SU-DHL-6 (cell line): ENCODE results near the gene TRAF4.
A peak's percentile ranks its signal among the peaks of the same experiment; 100 is the strongest.

Source experiments
- H2AFZ ChIP-seq: fragments of 200-600 bp; sonication (generic); 2 replicates; pipeline ENCODE4 v1.6.1; 2014; ENCODE audit warnings: low read depth, mild to moderate bottlenecking, moderate library complexity, mixed read lengths, antibody characterized with exemption, low read length; ENCODE audit not compliant: severe bottlenecking
- H3F3A ChIP-seq: fragments of 200-600 bp; shearing (Covaris generic); 2 replicates; pipeline ENCODE4 v1.6.0; 2016; ENCODE audit warnings: antibody characterized with exemption, mild to moderate bottlenecking; ENCODE audit not compliant: insufficient read depth
- H3K27ac ChIP-seq: fragments of 200-600 bp; sonication (generic); 2 replicates; pipeline ENCODE4 v1.5.1; 2016; ENCODE audit warnings: low read depth, mild to moderate bottlenecking, low read length, moderate library complexity, mixed read lengths
- H3K27me3 ChIP-seq: fragments of 200-600 bp; sonication (generic), shearing (Covaris generic); 2 replicates; pipeline ENCODE4 v1.6.0; 2014; ENCODE audit warnings: mild to moderate bottlenecking, low read length
- H3K36me3 ChIP-seq: fragments of 200-600 bp; sonication (generic); 2 replicates; pipeline ENCODE4 v1.6.1; 2014; ENCODE audit warnings: mild to moderate bottlenecking, low read length, mixed read lengths
- H3K4me2 ChIP-seq: fragments of 300-600, 200-600 bp; shearing (Covaris generic), sonication (generic); 2 replicates; pipeline ENCODE4 v1.6.0; 2014; ENCODE audit warnings: low read length, low read depth, mild to moderate bottlenecking; ENCODE audit not compliant: poor library complexity, severe bottlenecking
- H3K4me3 ChIP-seq: fragments of 200-600 bp; sonication (generic); 2 replicates; pipeline ENCODE4 v1.5.1; 2014; ENCODE audit warnings: antibody characterized with exemption, low read length, mild to moderate bottlenecking, mixed read lengths; ENCODE audit not compliant: insufficient read depth, poor library complexity, severe bottlenecking
- H3K79me2 ChIP-seq: fragments of 200-600 bp; sonication (generic); 2 replicates; pipeline ENCODE4 v1.6.1; 2014; ENCODE audit warnings: mild to moderate bottlenecking, low read length, moderate library complexity; ENCODE audit not compliant: insufficient read depth
- H3K9ac ChIP-seq: fragments of 200-600 bp; sonication (generic); 2 replicates; pipeline ENCODE4 v1.7.0; 2014; ENCODE audit warnings: mild to moderate bottlenecking, low read length
- H3K9me2 ChIP-seq: fragments of 200-600 bp; sonication (generic); replicated peaks from 2 replicates; pipeline ENCODE4 v1.6.1; 2014; ENCODE audit warnings: low read length; ENCODE audit not compliant: insufficient read depth
- H3K9me3 ChIP-seq: fragments of 200-600 bp; sonication (generic); 2 replicates; pipeline ENCODE4 v1.6.1; 2014; ENCODE audit warnings: low read length, mixed read lengths; ENCODE audit not compliant: insufficient read depth
- H4K20me1 ChIP-seq: fragments of 200-600 bp; sonication (generic); 2 replicates; pipeline ENCODE4 v1.6.1; 2014; ENCODE audit warnings: low read depth, mild to moderate bottlenecking, antibody characterized with exemption, low read length, moderate library complexity, mixed read lengths
- CTCF ChIP-seq: fragments of 200-600 bp; sonication (generic); IDR thresholded peaks from one replicate; pipeline ENCODE4 v1.5.1; 2017; ENCODE audit warnings: antibody characterized with exemption, mild to moderate bottlenecking, low read length, moderate library complexity; ENCODE audit not compliant: insufficient read depth, poor library complexity, severe bottlenecking
- EZH2phosphoT487 ChIP-seq: fragments of 200-600 bp; sonication (generic), shearing (Covaris generic); conservative IDR thresholded peaks from 2 replicates; pipeline ENCODE4 v1.6.1; 2018; ENCODE audit warnings: mild to moderate bottlenecking, antibody characterized with exemption, low read length, moderate library complexity, mixed read lengths

Gene TRAF4

GRCh38 chr17:28760601-28761562 is 17.1 kb downstream of the TRAF4 start:
- Histone ChIP-seq H3K27ac (no peak overlapping the region), H3K36me3 (no peaks in the 10 kb centered on the region), H3K79me2 (0 out of 2 replicates have a peak, but pooled peaks cover 5% of the 10 kb centered on the region), H3K9me2 (no peaks in the 10 kb centered on the region), H3K9ac (no peak overlapping the region), H2AFZ (no peak overlapping the region), H3K9me3 (no peaks in the 10 kb centered on the region), H3K27me3 (no peaks in the 10 kb centered on the region), H3F3A (peaks cover 23% of the 10 kb centered on the region), H3K4me2 (no peak overlapping the region), H3K4me3 (no peak overlapping the region), H4K20me1 (no peaks in the 10 kb centered on the region)
- TF ChIP-seq CTCF, result no peak
- no peak for TF ChIP-seq EZH2phosphoT487

- Histone ChIP-seq H3K9me3 (no peaks in the 10 kb centered on the region), H4K20me1 (no peaks in the 10 kb centered on the region), H3K9me2 (no peaks in the 10 kb centered on the region), H3K27ac (no peak overlapping the region), H3F3A (0 out of 2 replicates have a peak, but pooled peaks cover 12% of the 10 kb centered on the region), H3K79me2 (peaks cover 11% of the 10 kb centered on the region; the same call in 1 of the 2 replicates), H3K4me2 (no peak overlapping the region), H3K36me3 (no peaks in the 10 kb centered on the region), H3K4me3 (no peak overlapping the region), H2AFZ (no peak overlapping the region), H3K27me3 (no peaks in the 10 kb centered on the region), H3K9ac (no peak overlapping the region)
- no peak for TF ChIP-seq EZH2phosphoT487
Observed at GRCh38 chr17:28763137-28763799, 19.5 kb downstream of the TRAF4 start.

GRCh38 chr17:28763804-28764266 is 20.0 kb downstream of the TRAF4 start:
- H3K27me3 ChIP-seq, result no peaks in the 10 kb centered on the region
- H3K4me3 ChIP-seq, result no peak overlapping the region
- no peaks in the 10 kb centered on the region for H4K20me1 ChIP-seq
- no peaks in the 10 kb centered on the region for H3K9me2 ChIP-seq
- no peaks in the 10 kb centered on the region for H3K9me3 ChIP-seq
- TF ChIP-seq CTCF (peak; percentile 96), EZH2phosphoT487 (no peak)
- peaks cover 11% of the 10 kb centered on the region; the same call in 1 of the 2 replicates for H3K79me2 ChIP-seq
- no peaks in the 10 kb centered on the region for H3K36me3 ChIP-seq
- no peak overlapping the region for H3K27ac ChIP-seq
- H3K4me2 ChIP-seq, result no peak overlapping the region
- H3K9ac ChIP-seq, result no peak overlapping the region
- H2AFZ ChIP-seq, result no peak overlapping the region
- 0 out of 2 replicates have a peak, but pooled peaks cover 12% of the 10 kb centered on the region for H3F3A ChIP-seq
